ENCODE data around the gene ACOX2.
"Not testable (repeated sequence)": the region's sequence is repeated elsewhere in the genome, so short reads cannot be mapped to it uniquely, and the experiment has no call there.

Gene ACOX2

DNA sequence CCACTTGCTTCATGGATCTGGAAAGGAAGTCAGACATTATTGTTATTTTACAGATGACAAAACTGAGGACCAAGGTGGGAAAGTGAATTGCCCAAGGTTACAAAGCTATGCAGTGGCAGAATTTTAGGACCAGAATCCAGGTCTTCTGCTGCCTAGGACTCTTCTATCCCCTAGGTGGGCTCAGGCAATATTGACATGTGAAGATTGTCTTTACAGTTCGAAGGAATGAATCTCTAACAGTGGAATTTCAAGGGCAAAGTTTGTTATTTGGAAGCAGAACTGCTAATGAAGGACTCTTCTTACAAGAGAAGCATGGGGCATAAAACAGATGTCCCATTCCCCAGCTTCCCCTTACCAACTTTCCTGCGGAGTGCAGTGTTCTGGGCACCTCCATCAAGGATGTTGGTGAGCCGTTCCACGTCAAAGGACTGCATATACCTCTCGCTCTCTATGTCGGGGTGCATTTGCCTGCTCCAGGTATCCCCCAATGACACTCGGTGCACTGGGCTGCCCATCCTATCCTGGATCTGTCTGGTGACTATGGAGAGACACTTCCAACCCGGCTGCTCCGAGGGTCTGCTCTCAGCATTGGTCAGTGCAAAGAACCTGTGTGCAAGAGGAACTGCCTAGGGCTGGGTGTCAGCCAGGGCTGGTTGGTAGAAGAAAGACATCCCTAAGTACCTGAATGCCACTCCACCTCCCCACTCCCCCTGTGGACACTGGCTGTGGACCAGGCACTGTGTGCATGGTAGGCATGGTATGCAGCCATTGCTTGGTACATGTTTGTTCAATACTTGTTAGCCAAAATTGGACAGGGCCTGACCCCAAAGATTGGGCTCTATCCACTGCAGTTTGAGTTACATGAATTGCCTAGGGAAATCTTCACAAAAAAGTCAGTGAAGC lies 2.1 kb downstream of the ACOX2 start:
- no peak for DNase-seq (ENCODE audit: low spot score)

- peak; percentile 66 for DNase-seq (ENCODE audit: low spot score)
Measured at GRCh38 chr3:58532794-58533220, 4.2 kb downstream of the ACOX2 start.

DNA sequence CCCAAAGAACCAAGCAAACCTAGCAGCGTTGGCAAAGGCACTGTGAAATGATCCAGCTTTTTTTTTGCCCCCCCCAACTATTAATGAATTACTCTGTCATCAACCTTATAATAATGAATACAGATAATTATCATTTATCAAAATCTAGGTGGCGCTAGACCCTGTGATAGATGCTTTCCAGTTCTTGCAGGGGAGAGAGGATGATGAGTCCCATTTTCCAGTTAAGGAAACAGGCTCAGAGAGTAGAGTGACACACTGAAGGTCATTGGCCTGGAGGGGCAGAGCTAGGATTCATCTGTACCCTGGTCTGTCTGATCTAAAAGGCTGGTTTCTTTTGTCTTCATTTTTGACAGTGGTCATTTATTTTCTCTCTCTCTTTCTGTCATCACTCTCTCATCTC lies 5.0 kb downstream of the ACOX2 start:
- no peak for DNase-seq (ENCODE audit: low spot score)

DNA sequence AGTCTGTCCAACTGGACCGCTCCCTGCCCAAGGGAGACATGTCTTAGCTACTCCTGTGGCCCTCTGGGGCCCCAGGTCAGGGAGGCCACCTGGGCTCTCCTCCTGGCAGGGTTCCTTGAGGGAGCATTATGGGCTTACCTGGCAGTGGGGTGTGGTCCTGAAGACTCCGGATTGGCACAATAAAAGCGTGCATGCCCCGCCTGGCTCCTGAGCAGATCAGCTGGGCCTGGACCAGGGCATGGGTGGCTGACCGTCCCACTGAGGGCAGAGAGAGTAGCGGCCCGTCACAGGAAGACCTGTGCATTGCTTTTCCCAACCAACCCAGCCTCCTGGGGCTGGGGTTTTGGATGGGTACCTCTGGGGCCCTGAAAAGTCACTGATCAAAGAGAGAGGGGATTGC lies 5.4 kb downstream of the ACOX2 start:
- DNase-seq (ENCODE audit: low spot score): no peak

DNA sequence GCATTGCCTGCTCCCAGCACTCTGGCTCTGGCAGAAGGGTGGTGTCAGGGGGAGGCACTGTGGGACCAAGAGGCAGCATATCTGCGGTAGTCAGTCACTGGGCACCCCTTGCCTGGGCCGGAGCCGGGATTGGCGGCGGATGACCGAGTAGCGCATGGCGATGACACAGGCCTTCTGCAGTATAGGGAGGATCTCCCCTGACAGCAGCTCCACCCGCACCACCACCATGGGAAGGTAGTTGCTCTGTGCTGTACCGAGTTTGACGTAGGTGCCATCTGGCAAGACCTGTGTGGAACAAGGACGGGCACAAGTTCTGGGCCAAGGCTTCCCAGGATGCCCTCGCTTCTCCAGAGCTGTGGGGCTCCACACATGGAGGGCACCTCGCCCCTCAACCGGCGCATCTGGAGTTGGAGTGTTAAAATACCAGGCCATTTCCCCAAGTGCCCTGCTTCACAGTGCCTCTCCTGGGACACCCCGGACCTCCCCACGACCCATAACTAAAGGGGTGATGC lies 6.6 kb downstream of the ACOX2 start:
- DNase-seq (ENCODE audit: low spot score): no peak

- no peak for DNase-seq (ENCODE audit: low spot score)
Measured at GRCh38 chr3:58529516-58530353, 7.3 kb downstream of the ACOX2 start.

DNA sequence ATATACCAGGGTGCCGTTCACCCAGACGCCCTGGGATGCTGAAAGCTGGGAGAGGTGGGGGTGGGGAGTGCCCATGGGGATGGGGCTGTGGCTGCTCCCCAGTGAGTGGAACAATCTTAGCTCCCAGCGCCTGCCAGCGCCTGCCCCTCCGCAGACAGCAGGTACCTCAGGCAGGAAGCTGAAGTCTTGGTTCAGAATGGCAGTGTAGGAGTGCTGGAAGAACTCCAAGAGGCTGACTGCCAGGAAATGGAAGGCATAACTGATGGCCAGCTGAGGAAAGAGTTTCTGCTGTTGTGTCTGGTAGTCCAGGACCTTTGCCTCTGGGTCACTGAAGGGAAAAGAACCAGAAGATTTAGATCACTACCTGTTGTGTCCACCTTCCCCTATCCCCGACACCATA lies 8.4 kb downstream of the ACOX2 start:
- no peak for DNase-seq (ENCODE audit: low spot score)

DNA sequence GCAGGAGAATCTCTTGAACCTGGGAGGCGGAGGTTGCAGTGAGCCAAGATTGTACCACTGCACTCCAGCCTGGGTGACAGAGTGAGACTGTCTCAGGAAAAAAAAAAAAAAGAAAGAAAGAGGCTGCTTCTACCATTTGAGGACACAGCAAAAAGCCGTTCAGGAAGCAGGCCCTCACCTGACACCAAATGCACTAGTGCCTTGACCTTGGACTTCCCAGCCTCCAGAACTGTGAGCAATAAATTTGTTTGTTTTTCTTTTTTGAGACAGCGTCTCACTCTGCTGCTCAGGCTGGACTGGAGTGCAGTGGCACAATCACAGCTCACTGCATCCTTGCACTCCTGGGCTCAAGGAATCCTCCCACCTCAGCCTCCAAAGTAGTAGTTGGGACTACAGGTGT lies 9.6 kb downstream of the ACOX2 start:
- not testable (repeated sequence) for DNase-seq (ENCODE audit: low spot score)

DNA sequence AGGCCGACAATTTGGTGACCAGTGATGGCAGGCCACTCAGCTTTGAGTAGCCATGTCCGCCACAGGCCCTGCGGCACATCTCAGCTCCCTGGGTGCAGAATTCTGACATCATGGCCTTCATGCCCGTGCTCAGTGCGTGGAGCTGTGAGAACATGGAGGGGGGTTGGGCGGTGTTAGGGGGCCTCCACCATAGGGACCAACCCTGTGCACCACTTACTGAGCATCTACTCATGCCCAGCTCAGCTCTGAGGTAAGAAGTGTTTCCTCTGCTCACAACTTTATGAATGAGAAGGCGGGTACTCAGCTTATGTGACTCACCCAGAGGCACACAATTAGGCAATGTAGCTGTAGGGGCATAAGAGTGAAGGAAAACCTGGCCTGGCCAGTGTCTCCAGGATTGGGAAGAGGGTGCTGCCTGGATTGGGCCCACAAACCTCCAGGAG lies 10.5 kb downstream of the ACOX2 start:
- DNase-seq (ENCODE audit: low spot score): no peak

DNA sequence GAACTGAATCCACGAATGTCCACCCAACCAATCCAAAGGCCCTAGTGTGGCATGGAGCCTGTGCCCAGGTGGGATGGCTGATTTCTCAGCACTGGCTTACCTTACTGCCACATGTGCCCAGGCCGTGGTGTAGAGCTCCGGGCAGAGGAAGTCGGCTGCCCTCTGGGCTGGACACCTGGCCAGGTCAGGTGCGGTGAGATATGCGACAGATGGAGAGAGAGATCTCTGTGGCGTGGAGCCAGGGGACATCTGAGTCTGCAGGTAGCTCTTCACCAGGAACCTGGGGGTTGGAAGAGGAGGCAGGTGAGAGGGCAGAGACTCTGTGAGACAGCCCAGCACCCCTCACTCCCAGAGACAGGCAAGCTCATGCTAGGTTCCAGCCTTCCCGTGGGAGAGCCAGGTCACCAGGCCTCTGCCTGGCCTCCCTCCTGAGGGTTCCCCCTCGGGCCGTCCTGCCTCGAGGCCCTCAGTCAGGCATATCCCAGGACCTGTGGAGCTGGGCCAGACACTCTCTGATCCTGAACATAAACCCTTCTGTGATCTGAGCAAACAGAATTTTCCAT lies 12.6 kb downstream of the ACOX2 start:
- no peak for DNase-seq (ENCODE audit: low spot score)

GRCh38 chr3:58522759-58523425 lies 14.1 kb downstream of the ACOX2 start:
- DNase-seq (ENCODE audit: low spot score): peak; percentile 18

DNA sequence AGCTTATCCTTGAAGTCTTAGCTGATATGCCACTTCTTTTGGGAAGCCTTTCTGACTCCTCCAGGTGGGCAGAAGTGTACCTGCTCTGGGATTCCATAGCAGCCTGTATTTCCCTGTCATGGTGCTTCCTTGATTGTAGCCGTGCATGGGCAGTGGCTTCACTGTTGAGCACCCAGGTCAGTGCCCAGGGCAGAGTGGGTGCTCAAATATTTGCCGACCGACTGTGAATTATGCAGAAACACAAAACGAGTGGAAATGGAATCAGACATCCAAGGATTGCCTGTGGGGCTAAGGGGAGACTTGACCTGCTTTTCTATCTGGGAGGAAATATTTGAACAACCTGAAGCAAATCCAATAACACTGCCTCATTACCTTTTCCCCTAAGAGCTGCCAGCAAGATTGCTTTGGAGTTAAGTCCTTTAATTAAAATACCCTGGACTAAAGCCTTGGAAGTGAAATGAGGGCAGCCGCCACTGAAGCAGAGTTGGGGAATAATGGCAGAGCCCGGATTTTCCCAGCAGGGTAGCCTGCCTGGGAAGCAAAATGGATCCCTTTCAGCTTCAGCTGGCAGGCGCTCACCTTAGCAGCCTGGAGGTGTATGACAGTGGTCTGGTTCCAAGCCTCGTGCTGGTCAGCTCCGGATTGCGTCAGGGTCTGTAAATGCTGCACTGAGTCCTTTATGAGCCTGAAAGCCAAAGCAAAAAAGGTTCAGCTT lies 14.9 kb downstream of the ACOX2 start:
- DNase-seq (ENCODE audit: low spot score): no peak

- DNase-seq (ENCODE audit: low spot score): no peak
Measured at GRCh38 chr3:58521336-58521670, 15.7 kb downstream of the ACOX2 start.

GRCh38 chr3:58520403-58521335 lies 16.3 kb downstream of the ACOX2 start:
- DNase-seq (ENCODE audit: low spot score): no peak

DNA sequence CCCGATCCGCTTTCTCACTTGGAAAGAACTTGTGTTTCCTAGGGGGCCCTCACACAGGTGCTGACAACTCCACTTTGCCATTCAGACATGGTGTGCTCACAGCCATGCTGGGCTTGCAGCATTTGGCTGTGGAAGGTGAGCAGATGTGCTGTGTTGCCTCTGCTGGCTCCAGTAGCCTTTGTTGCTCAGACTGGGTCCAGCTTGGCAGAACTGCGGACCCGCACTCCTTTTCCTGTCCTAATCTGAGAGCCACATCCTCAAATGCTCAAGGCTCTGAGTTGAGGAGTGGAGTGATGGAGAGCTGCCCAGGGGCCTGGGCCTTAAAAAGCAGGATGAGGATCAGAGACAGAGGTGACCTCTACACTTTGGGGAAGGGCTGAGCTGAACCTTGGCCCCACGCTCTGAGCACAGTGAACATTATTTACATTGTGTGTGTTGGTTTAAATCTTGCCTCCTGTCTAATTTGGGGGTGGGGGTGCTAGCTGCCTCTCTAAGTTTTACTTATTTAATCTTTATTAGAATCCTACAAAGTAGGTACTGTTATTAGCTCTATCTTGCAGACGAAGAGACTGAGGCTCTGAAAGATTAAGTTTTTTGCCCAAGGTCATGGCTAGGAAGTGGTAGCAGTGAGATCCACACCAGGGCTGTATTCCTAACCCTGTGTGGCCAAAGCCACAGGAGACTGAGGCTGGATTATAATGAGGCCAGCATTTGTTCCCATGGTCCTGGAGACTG lies 17.2 kb downstream of the ACOX2 start:
- DNase-seq (ENCODE audit: low spot score): no peak

DNA sequence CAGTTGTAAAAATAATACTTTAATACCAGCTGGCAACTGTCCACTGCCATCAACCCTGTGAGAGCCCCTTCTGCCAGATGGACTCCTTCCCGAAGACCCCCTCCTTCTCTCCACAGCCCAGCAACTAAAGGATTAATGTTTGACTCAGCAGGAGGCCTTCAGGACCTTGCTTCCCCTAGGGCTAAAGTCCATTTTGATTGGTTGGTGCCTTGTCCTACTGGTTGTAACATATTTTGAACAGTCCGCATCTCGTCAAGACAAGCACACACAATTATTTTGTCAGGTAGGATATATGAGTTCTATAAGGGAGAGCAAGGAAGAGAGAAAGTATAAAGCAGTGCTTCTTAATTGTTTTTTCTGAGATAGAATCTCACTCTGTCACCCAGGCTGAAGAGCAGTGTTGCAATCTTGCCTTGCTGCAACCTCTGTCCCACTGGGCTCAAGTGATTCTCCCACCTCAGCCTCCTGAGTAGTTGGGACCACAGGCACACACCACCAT lies 18.6 kb downstream of the ACOX2 start:
- no peak for DNase-seq (ENCODE audit: low spot score)

- DNase-seq (ENCODE audit: low spot score): no peak
Measured at GRCh38 chr3:58514405-58514804, 22.6 kb downstream of the ACOX2 start.

GRCh38 chr3:58508437-58508836 lies 28.6 kb downstream of the ACOX2 start:
- no peak for DNase-seq (ENCODE audit: low spot score)

DNA sequence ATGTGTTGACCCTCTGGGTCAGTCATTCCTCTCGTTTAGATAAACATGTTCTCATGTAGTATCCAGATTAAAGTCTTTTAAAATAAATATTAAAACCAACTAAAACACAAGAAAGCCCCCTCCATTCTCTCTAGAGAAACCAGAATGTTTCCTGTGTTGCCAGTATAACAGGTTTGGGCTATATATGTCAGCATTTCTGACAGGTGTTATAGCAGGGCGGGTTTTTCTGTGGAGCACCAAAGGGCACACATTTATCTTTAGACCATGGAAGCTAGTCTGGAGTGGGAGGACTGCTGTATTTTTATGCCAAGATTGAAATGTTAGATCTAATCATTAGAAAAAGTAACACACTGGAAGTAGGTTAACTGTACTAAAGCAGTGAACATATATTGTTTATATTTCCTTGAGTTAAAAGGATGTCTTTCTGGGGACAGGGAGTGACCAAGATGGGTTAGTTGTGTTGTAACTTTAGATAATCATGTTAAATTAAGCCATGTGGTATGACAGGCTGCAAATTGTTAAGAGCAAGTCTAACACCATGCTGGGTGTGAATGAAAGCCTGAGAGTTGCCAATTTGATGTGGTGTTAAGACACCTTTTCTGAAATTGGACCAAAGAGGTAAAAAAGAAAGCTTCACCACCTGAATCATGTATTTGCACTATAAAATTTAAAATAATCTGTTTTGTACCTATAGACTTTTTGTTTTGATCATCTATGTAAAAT lies 29.5 kb downstream of the ACOX2 start:
- no peak for DNase-seq (ENCODE audit: low spot score)
